Measurements from ENCODE around the gene PHYKPL. TPM values are rescaled to one million over a fixed set of nuclear protein-coding genes. Genes with fewer than 3 reads are reported as not detected.
A peak's percentile ranks its signal among the peaks of the same experiment; 100 is the strongest.
"Not testable (repeated sequence)": the region's sequence is repeated elsewhere in the genome, so short reads cannot be mapped to it uniquely, and the experiment has no call there.

PHYKPL gene
- polyA plus RNA-seq, 3 donors, result 50.7 to 61.9 (median 55.2) TPM

GRCh38 chr5:178240766-178241165 lies 8.2 kb upstream of the PHYKPL start:
- DNase-seq (ENCODE audit: low read depth in 3 of 3, low spot score in 2 of 3), result no peak

- DNase-seq (ENCODE audit: low read depth in 3 of 3, low spot score in 2 of 3), result no peak
Observed at GRCh38 chr5:178240341-178240741, 7.7 kb upstream of the PHYKPL start.

DNA sequence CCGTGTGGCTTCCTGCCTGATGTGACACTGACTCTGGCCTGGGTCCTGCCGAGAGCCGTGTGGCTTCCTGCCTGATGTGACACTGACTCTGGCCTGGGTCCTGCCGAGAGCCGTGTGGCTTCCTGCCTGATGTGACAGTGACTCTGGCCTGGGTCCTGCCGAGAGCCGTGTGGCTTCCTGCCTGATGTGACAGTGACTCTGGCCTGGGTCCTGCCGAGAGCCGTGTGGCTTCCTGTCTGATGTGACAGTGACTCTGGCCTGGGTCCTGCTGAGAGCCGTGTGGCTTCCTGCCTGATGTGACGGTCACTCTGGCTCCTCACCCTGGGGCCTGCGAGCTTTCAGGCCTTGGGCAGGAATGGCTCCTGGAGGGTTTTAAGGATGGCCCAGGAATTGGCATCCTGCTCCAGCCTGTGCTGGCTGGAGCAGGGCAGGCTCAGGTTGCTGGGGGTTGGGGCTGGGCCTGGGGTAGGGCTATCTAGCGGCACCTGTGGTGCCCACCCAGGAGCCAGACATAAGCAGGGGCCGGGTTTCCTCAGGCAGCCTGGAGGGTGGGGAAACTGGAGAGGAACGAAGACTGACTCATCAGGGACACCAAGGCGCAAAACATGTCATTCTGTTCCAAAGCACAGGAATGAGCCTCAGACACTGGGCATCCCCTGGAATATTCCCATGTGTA lies 7.2 kb upstream of the PHYKPL start:
- DNase-seq (ENCODE audit: low read depth in 3 of 3, low spot score in 2 of 3), result not testable (repeated sequence)

GRCh38 chr5:178238711-178239592 lies 6.3 kb upstream of the PHYKPL start:
- DNase-seq (ENCODE audit: low read depth in 3 of 3, low spot score in 2 of 3), result no peak

GRCh38 chr5:178238313-178238635 lies 5.7 kb upstream of the PHYKPL start:
- no peak for DNase-seq (ENCODE audit: low read depth in 3 of 3, low spot score in 2 of 3)

DNA sequence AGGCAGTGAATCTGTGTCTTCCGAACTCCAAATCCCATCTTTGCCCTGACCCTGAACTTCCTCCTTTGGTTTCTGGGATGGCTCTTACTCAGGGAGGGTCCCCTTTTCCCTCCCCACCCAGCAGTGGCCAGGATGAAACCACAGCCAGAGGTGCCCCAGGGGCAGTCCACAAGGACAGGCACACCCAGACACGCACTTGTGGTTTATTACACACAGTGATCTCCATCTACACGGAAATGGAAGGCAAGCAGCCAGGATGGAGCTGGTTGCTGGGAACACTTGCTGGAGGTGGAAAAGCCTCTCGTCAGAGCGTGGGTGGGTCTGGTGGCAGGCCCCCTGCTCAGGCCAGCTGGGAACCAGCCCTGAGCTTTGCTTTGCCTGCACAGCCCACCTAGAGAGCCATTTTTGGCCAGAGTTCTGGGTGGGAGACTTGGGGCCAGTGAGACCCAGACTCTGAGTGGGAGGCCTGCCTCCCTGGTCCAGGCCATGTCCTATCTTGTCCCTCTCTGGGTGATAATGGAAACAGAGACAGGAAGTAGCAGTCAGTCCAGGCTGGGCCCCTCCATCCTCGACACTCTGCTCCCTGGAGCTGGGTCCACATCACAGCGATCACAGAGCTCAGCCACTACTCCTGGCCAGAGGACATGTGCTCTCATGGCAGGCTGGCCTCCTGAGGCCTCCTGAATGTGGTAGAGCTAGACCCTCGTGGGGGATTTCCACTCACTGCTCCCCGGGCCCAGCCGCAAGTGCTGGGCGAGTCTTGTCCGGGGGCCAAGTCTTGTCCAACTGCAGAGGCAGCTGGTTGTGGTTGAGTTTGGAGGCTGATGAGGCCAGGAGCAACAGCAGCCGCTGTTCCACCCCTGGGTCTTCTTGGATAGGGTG lies 5.1 kb upstream of the PHYKPL start:
- DNase-seq (ENCODE audit: low read depth in 3 of 3, low spot score in 2 of 3), result no peak

GRCh38 chr5:178236679-178237078 lies 4.1 kb upstream of the PHYKPL start:
- DNase-seq (ENCODE audit: low read depth in 3 of 3, low spot score in 2 of 3), result no peak

GRCh38 chr5:178236126-178236525 lies 3.5 kb upstream of the PHYKPL start:
- no peak for DNase-seq (ENCODE audit: low read depth in 3 of 3, low spot score in 2 of 3)

GRCh38 chr5:178235588-178235974 lies 3.0 kb upstream of the PHYKPL start:
- DNase-seq (ENCODE audit: low read depth in 3 of 3, low spot score in 2 of 3), result no peak

DNA sequence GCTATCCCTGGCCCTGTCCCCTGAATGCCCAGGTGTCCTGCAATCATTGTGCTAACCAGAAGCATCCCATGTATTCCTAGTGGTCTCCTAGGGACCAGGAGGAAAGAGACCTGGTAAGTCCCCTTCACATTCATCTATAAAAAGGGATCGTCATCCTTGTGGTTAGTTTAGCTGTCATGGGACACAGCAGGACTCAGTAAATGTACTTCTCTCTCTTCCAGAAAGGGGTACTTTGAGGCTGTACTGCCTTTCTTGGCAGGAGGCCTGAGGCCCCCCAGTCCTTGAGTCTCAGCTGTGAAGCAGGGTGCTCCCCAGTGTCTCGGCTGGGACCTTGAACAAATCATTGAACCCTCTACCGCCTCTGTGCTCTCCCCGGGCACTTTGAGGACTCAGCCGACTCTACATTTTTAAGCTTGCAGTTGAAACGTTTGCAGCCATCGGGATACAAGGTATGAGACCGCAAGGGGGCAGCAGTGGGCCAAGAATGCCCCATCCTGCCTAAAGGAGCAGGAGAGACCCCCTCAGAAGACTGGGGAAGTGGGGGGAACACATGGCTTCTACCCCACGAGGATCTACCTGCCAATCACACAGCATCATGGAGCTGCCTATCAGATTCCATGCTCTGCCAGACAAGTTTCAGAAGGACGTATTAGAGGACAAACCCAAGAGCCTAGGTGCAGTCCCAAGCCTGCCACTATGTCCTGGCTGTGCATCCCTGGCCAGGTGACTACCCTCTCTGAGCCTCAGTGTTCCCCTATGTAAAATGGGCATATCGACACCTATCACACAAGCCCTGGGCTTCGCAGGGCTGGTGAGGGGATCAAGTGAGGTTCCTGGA lies 2.4 kb upstream of the PHYKPL start:
- DNase-seq (ENCODE audit: low read depth in 3 of 3, low spot score in 2 of 3), result peak in 2 of 3 donors; percentile 51 to 56

GRCh38 chr5:178234121-178234749 lies 1.6 kb upstream of the PHYKPL start:
- no peak for DNase-seq (ENCODE audit: low read depth in 3 of 3, low spot score in 2 of 3)

- DNase-seq (ENCODE audit: low read depth in 3 of 3, low spot score in 2 of 3), result no peak
Observed at GRCh38 chr5:178232920-178233429, 373 bp upstream of the PHYKPL start.

GRCh38 chr5:178231539-178232123 lies 971 bp downstream of the PHYKPL start:
- DNase-seq (ENCODE audit: low read depth in 3 of 3, low spot score in 2 of 3), result no peak

GRCh38 chr5:178230879-178231538 lies 1.6 kb downstream of the PHYKPL start:
- no peak for DNase-seq (ENCODE audit: low read depth in 3 of 3, low spot score in 2 of 3)

DNA sequence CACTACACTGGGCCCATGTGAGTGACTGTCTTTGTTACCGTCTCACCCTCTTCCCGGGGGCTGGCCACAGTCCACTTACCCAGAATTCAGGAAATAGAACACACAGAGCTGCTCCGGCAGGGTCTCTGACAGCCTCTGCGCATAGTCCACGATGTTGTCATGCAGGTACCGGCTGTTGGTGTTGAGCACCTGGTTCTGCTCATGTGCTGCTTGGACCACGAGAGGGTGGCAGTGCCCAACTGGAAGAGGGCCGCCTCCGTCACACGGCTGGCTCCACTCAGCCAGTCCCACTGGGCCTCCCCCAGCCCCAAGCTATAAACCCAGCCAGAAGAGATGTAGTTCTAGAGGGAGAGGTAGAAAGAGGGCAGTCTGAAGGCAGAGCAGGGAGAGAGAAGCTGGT lies 2.7 kb downstream of the PHYKPL start:
- DNase-seq (ENCODE audit: low read depth in 3 of 3, low spot score in 2 of 3), result no peak

DNA sequence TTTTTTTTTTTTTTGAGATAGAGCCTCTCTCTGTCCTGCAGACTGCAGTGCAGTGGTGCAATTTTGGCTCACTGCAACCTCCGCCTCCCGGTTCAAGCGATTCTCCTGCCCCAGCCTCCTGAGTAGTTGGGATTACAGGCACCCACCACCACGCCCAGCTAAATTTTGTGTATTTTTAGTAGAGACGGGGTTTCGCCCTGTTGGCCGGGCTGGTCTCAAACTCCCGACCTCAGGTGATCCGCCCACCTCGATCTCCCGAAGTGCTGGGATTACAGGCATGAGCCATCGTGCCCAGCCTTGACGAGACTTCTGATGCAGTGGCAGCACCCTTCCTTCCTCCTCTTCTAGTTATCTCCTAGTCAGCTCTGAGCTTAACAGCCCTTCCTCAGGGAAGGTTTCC lies 3.5 kb downstream of the PHYKPL start:
- not testable (repeated sequence) for DNase-seq (ENCODE audit: low read depth in 3 of 3, low spot score in 2 of 3)

DNA sequence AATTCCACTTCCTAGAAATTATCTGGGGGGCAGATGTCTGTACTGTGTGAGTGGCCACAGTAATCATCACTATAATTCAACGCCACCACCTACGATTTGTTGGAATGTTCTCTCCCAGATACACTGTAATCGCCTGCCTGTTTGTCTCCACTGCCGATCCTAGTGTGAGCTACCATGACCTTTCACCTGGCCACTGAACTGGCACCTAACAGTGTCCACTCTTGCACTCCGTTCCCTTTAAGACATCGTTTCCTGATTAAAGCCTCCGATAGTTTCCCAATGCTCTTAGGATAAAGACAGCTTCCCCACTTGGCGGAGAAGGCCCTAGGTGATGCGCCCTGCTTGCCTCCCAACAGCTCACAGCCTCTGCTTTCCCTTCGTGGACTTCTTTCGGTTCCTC lies 4.0 kb downstream of the PHYKPL start:
- no peak for DNase-seq (ENCODE audit: low read depth in 3 of 3, low spot score in 2 of 3)

- no peak for DNase-seq (ENCODE audit: low read depth in 3 of 3, low spot score in 2 of 3)
Observed at GRCh38 chr5:178227929-178228328, 4.7 kb downstream of the PHYKPL start.

All from right renal cortex interstitium (tissue), 3 donors.